ENCODE results near the gene TYMS.
"Not testable (repeated sequence)": the region's sequence is repeated elsewhere in the genome, so short reads cannot be mapped to it uniquely, and the experiment has no call there.

Gene TYMS

DNA sequence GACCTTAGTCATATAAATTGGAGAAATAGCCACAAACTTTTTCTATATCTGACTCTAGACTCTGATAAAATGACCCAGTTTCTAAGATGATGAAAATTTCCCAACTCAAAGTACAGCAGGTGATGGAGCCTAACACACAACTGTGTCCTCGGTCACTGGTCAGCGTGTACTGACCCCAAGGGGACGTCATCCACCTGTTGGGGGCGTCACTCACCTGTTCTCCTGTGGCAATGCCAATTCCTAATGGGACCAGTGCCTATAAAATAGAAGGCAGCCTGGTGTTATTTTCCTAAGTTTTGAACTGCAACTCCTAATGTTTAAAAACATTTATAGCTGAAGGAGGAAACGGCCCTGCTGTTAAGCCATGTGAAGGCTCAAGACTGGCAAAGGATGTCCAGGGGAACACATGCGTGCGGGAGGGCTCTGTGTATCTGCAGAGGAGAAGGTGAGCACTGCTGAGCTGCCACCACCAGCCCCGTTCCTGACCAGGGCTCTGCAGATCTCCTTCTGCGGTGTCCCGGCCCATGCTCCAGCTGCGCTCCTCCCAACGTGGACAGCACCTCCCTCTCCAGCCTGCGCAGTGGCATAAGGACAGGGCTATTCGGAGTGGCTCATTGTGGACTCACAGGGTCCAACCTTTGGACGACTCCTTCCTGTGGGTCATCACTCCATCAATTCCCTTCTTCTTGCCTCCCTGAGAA lies 21.2 kb downstream of the TYMS start:
- no peak for DNase-seq

DNA sequence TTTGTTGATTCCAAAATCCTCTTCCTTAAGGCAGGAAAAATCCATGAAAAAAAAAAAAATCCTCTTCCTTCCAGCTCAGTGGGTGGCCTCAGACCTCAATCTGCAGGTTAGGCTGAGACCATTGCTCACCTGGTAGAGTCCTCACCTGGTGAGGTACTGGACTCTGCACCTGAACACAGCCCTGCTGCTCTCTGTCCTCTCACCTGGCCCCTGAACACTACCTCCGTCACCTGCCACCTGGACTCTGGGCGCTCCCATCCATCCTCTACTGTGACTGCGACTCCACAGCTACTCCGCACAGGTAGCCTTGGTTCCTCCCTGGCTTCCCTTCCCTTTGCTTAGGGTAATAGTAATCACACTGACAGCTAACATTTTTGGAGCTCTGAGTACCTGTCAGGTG lies 22.1 kb downstream of the TYMS start:
- no peak for DNase-seq

- no peak for DNase-seq
Measured at GRCh38 chr18:680392-680791, 22.9 kb downstream of the TYMS start.

DNA sequence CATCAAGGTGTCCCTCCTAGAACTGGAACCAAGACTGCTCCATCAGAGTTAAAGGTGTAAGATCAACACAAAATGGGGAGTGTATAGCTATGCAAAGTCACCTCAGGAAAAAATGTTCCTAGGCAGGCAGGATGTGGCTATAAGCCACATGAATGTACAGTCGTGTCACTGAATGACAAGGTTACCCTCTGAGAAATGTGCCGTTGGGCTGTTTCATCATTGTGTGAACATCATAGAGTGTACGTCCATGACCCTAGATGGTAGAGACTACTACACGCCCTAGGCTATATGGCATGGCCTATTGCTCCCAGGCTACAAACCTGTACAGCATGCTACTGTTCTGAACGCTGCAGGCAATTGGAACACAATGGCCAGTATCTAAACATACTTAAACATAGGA lies 24.5 kb downstream of the TYMS start:
- DNase-seq: no peak

- not testable (repeated sequence) for DNase-seq
Measured at GRCh38 chr18:682416-682815, 25.0 kb downstream of the TYMS start.

DNA sequence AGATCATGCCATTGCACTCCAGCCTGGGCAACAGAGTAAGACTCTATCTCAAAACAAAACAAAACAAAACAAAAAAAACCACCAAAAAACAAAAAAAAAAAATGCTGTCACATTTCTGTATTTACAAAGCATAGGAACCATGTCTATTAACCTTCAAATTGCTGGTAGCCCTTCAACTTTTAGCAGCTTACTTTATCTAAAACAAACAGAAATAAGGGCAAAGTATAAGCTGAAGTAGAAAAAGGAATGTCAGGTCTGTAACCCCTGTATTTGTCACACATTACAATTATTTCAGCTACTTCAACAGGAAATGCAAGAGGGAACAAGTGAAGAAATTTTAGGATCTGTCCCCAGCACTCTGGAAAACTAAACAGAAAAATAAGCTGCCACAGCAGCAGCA lies 25.4 kb downstream of the TYMS start:
- no peak for DNase-seq

DNA sequence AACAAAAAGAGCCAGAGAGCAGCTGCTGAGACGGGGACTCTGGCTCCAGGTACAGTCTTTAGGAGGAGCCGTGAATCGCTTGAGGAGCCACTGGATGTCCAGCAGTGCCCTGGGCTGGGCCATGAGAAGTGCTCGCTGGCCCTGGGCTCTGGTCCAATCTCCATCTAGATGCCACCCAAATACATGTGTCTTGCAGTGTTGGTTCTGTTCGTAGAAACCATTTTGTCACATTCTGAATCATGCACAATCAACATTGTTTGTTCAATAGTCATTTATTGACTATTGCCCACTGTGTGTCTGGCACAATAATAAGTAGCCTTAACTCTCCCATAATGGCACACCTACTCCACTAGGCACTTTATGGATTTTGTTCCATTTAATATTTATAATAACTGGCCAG lies 26.1 kb downstream of the TYMS start:
- DNase-seq: no peak

DNA sequence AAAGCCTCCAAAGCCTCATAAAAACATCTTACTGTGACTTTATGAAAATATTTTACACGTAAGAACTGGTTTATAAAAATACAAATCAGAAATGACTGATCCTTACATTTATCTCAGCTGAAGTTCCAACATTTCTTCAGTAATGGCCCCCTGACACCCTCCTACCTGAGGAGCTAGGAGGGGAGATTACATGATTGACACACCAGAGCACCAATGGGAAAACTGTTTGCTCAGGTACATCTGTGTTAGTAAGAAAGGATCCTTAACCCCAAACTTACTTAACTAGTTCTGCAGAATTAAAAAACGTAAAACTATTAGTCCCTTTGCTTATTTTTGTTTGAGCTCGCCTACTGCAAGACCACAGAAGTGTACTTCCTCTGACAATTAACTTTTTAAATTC lies 28.0 kb downstream of the TYMS start:
- DNase-seq: no peak

- DNase-seq: no peak
Measured at GRCh38 chr18:686339-687111, 29.1 kb downstream of the TYMS start.

DNA sequence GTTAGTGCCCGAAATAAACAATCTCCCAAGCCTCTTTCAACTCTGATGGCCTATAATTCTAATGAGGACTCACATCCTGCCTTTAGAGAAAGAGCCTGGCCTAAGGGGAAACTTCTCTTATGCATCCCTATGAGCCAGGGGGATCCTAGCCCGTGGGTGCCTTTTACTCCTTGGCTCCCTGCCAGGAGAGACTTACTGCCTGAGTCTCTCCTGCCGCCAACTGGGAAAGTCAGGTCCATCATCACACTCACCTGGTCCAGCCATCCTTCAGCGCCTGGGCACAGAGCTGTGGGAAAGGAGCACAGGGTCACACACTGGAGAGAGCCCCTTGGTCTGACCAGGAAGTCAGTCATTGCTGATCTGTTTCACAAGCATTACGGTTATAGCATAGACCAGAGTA lies 30.9 kb downstream of the TYMS start:
- no peak for DNase-seq

DNA sequence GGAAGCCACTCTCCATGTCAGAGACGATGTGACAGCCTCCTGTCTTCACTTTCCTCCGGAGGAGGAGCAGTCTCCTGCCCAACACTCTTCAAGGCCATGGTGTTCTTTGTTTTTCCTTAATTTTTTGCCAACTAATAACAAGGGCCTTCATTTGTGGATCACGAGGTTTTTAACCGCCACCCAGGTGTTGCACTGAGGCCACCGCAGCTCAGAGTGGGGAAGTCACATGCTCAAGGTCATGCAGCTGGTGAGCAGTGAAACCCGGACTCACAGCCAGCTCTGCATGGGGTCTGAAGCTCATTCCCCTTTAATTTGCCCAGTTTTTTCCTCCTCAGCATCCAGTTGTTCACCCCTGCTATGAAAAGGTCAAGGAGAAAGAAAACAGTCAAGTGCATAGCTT lies 35.4 kb downstream of the TYMS start:
- DNase-seq: no peak

GRCh38 chr18:693466-694187 lies 36.2 kb downstream of the TYMS start:
- DNase-seq: no peak

DNA sequence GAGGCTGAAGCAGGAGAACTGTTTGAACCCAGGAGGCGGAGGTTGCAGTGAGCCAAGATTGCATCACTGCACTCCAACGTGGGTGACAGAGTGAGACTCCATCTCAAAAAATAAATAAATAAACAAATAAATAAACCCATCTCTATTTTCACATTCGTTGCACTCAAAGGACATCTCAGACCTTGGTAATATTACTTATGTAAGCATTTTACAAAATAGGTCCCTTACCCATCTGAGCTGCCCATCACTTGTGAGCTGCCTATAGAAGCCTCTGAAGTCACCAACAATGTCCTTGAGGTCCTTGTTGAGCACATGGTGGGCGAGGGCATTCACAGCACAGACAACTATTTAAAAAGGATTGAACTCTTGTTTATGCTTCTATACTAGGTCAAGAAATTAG lies 39.6 kb downstream of the TYMS start:
- no peak for DNase-seq

GRCh38 chr18:697800-698199 lies 40.3 kb downstream of the TYMS start:
- no peak for DNase-seq

- DNase-seq: peak; percentile 54
Measured at GRCh38 chr18:703213-703967, 45.9 kb downstream of the TYMS start.

DNA sequence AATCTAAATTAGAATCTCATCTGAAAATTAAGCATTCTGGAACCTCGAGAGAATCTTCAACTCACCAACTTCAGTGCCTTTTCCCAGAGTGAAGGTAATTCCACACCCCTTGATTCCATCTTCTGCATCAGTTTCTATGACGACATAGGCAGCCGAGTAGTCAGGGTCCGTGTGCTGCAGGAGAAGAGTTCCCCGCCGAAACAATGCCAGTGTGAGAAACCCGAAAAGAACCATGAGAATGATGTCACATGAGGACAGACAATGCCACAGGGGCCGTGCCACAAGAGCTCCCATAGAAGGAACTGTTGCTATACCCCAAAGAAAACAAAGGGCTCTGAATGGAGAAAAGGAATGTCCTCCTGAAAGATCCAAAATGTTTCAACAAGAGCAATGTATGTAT lies 49.0 kb downstream of the TYMS start:
- DNase-seq: no peak

GRCh38 chr18:708096-708495 lies 50.6 kb downstream of the TYMS start:
- DNase-seq: no peak

DNA sequence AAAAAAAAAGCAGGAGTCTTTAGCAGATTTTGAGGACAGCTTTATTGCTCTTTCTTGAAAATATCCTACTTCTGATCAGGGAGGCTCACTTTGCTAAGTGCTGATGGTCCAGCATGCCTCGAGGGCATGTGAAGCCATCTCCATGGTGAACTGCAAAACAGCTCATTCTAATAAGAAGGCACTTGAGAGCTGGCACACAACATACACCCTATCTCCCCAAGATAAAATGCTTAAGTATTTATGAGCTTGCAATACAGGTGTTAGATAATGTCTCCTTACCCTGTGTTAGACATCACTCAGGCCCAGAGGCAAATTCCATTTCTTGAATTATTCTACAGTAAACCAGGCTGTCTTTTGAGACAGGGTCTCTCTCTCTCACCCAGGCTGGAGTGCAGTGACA lies 52.3 kb downstream of the TYMS start:
- DNase-seq: no peak

GRCh38 chr18:710418-711300 lies 53.2 kb downstream of the TYMS start:
- DNase-seq: no peak

DNA sequence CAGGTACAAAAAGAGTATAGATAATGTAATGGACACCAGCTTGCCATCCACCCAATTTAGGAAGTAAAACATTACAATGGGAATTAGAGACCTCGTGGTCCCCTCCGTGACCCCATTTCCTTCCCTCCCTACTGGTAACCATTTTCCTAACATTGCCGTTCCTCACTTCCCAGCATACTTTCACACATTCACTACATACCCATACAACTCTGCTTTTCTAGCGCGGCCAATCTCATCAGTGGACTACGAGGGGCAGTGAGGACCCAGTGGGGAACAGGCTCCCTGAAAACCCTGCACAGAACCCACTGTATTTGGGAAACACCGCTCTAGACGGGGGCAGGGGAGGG lies 53.8 kb downstream of the TYMS start:
- no peak for DNase-seq

- DNase-seq: peak; percentile 83
Measured at GRCh38 chr18:711657-712400, 54.4 kb downstream of the TYMS start.

Measured in fibroblast of skin of scalp (primary cell).